Measurements from ENCODE around the gene IQCB1. TPM values are rescaled to one million over a fixed set of nuclear protein-coding genes. Genes with fewer than 3 reads are reported as not detected.

Gene IQCB1, protein sequence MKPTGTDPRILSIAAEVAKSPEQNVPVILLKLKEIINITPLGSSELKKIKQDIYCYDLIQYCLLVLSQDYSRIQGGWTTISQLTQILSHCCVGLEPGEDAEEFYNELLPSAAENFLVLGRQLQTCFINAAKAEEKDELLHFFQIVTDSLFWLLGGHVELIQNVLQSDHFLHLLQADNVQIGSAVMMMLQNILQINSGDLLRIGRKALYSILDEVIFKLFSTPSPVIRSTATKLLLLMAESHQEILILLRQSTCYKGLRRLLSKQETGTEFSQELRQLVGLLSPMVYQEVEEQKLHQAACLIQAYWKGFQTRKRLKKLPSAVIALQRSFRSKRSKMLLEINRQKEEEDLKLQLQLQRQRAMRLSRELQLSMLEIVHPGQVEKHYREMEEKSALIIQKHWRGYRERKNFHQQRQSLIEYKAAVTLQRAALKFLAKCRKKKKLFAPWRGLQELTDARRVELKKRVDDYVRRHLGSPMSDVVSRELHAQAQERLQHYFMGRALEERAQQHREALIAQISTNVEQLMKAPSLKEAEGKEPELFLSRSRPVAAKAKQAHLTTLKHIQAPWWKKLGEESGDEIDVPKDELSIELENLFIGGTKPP
- 8.5 TPM for total RNA-seq (ENCODE audit: unreplicated experiment)
- long read RNA-seq, partial matches to known transcripts: 0 of 5 reads
- long read RNA-seq, other reads (novel, unspliced or antisense): 2 of 5 reads

DNA sequence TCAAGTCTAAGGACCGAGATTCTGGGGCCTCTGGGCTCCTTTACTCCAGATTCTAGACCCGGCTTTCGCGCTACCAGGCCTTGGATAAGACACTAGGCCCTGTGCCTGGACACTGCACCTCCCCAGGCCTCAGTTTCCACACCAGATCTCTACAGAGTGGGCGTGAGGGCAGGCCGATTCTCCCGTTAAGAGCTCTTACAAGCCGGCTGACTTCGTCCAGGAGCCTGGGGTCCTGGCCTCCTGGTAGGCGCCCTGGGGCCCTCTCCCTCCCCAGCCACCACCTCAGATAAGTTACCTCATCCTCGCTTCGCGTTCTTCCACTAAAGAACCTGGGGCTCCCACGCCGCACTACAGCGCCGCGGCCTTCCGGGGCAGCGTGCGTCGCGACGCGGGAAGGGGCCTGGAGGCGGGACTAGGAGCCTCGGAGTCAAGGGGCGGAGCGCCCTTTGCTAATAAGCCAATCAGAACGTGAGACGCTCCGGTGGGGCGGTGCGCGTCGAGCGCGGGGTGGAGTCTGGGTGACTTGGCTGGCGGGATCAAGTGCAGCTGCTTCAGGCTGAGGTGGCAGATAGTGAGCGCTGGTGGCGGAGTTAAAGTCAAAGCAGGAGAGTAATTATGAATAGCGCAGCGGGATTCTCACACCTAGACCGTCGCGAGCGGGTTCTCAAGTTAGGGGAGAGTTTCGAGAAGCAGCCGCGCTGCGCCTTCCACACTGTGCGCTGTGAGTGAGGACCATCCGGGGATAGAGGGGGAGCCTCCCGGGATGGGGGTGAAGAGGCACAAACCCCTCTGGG is at the start of gene IQCB1, which contains the start of gene EAF2:
IQCB1 (minus strand) TSS at position 390 of the 794 bp plus-strand sequence. CDS start 6,100 bp downstream, outside the sequence.
EAF2 (plus strand) TSS at position 539 of the 794 bp plus-strand sequence; CDS start at position 616, 77 bp downstream.
- Mint-ChIP-seq H3K27me3 (ENCODE audit: unreplicated experiment) (peaks cover 3% of the 10 kb centered on the region), H3K36me3 (ENCODE audit: unreplicated experiment) (no peaks in the 10 kb centered on the region), H3K27ac (ENCODE audit: unreplicated experiment) (no peak within 1 kb of the TSS), H3K4me3 (ENCODE audit: unreplicated experiment) (peak within 1 kb of the TSS; percentile 92), H3K9me3 (ENCODE audit: unreplicated experiment) (peaks cover 4% of the 10 kb centered on the region), H3K4me1 (ENCODE audit: low read depth, unreplicated experiment) (peaks cover 4% of the 10 kb centered on the region)
- peak; percentile 92 for DNase-seq
- TF ChIP-seq, protein P1, sequence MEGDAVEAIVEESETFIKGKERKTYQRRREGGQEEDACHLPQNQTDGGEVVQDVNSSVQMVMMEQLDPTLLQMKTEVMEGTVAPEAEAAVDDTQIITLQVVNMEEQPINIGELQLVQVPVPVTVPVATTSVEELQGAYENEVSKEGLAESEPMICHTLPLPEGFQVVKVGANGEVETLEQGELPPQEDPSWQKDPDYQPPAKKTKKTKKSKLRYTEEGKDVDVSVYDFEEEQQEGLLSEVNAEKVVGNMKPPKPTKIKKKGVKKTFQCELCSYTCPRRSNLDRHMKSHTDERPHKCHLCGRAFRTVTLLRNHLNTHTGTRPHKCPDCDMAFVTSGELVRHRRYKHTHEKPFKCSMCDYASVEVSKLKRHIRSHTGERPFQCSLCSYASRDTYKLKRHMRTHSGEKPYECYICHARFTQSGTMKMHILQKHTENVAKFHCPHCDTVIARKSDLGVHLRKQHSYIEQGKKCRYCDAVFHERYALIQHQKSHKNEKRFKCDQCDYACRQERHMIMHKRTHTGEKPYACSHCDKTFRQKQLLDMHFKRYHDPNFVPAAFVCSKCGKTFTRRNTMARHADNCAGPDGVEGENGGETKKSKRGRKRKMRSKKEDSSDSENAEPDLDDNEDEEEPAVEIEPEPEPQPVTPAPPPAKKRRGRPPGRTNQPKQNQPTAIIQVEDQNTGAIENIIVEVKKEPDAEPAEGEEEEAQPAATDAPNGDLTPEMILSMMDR (IDR thresholded peaks at IDR 0.05; ENCODE audit: partially characterized antibody, unreplicated experiment): no peak

DNA sequence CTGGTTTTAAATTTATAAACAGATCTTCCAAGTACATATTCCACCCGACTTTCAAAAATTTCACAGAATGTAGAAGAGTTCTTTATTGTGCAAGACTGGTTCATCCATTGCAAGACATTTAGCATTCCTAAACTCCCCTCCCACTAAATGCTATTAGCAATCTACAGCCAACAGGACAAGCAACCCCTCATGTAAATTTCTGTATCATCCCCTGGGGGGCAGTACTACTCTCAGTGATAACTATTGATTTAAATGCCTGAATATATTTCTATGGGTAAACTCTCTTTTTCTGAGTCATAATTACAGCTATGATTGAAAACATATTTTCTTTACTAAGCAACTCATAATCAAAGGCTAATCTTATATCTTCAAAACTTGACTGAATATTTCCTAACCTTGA is 48.6 kb upstream of the IQCB1 start:
- no peak overlapping the region for H3K4me3 Mint-ChIP-seq (ENCODE audit: unreplicated experiment)
- no peaks in the 10 kb centered on the region for H3K4me1 Mint-ChIP-seq (ENCODE audit: low read depth, unreplicated experiment)
- TF ChIP-seq, protein P1 (IDR thresholded peaks at IDR 0.05; ENCODE audit: partially characterized antibody, unreplicated experiment): peak; percentile 16
- no peaks in the 10 kb centered on the region for H3K27me3 Mint-ChIP-seq (ENCODE audit: unreplicated experiment)
- no peaks in the 10 kb centered on the region for H3K9me3 Mint-ChIP-seq (ENCODE audit: unreplicated experiment)
- DNase-seq: no peak
- no peak overlapping the region for H3K27ac Mint-ChIP-seq (ENCODE audit: unreplicated experiment)
- no peaks in the 10 kb centered on the region for H3K36me3 Mint-ChIP-seq (ENCODE audit: unreplicated experiment)

DNA sequence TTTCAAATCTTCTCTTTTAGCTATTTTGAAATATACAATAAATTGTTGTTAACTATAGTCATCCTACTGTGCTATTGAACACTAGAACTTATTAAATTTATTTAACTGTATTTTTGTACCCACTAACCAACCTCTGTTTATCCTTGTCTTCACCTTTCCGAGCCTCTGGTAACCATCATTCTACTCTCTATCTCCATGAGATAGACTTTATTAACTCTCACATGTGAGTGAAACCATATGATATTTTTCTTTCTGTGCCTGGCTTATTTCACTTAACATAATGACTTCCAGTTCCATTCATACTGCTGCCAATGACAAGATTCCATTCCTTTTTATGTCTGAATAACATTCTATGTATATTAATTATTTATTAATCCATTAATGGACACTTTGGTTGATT is 43.6 kb upstream of the IQCB1 start:
- H3K27ac Mint-ChIP-seq (ENCODE audit: unreplicated experiment): no peak overlapping the region
- DNase-seq: no peak
- no peaks in the 10 kb centered on the region for H3K36me3 Mint-ChIP-seq (ENCODE audit: unreplicated experiment)
- no peaks in the 10 kb centered on the region for H3K9me3 Mint-ChIP-seq (ENCODE audit: unreplicated experiment)
- H3K4me1 Mint-ChIP-seq (ENCODE audit: low read depth, unreplicated experiment): no peaks in the 10 kb centered on the region
- H3K4me3 Mint-ChIP-seq (ENCODE audit: unreplicated experiment): no peak overlapping the region
- TF ChIP-seq, protein P1 (IDR thresholded peaks at IDR 0.05; ENCODE audit: partially characterized antibody, unreplicated experiment): no peak
- H3K27me3 Mint-ChIP-seq (ENCODE audit: unreplicated experiment): no peaks in the 10 kb centered on the region

DNA sequence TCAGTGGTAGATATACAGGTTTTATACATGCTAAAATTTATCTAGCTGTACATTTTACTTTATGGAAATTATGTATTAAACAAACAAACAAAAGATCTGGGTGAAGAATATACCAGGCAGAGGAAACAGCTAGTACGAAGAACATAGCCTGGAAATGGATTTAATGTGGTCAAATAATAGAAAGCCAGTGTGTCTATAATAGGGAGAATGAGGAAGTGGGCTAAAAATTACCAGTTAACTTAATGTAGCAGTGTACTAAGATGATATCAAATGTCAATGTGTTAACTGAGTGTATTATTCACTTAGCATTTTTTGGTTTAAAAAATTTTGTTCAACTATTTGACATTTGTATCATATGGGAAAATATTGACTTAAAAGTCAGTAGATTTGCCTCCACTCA is 36.6 kb upstream of the IQCB1 start:
- no peak overlapping the region for H3K4me3 Mint-ChIP-seq (ENCODE audit: unreplicated experiment)
- H3K9me3 Mint-ChIP-seq (ENCODE audit: unreplicated experiment): no peaks in the 10 kb centered on the region
- TF ChIP-seq, protein P1 (IDR thresholded peaks at IDR 0.05; ENCODE audit: partially characterized antibody, unreplicated experiment): no peak
- no peak overlapping the region for H3K27ac Mint-ChIP-seq (ENCODE audit: unreplicated experiment)
- no peaks in the 10 kb centered on the region for H3K36me3 Mint-ChIP-seq (ENCODE audit: unreplicated experiment)
- no peak for DNase-seq
- H3K27me3 Mint-ChIP-seq (ENCODE audit: unreplicated experiment): no peaks in the 10 kb centered on the region
- no peaks in the 10 kb centered on the region for H3K4me1 Mint-ChIP-seq (ENCODE audit: low read depth, unreplicated experiment)

Data from glutamatergic neuron (in vitro differentiated cells).